ENCODE data around the gene TOP3B.
"Not testable (repeated sequence)": the region's sequence is repeated elsewhere in the genome, so short reads cannot be mapped to it uniquely, and the experiment has no call there.

The TOP3B gene

GRCh38 chr22:21943571-21944448 lies 38.8 kb downstream of the TOP3B start:
- DNase-seq (ENCODE audit: low read depth) = no peak

GRCh38 chr22:21942407-21943343 lies 39.9 kb downstream of the TOP3B start:
- no peak for DNase-seq (ENCODE audit: low read depth)

- no peak for DNase-seq (ENCODE audit: low read depth)
Measured at GRCh38 chr22:21941921-21942320, 40.7 kb downstream of the TOP3B start.

GRCh38 chr22:21940521-21940920 lies 42.1 kb downstream of the TOP3B start:
- no peak for DNase-seq (ENCODE audit: low read depth)

GRCh38 chr22:21939935-21940334 lies 42.7 kb downstream of the TOP3B start:
- not testable (repeated sequence) for DNase-seq (ENCODE audit: low read depth)

- DNase-seq (ENCODE audit: low read depth) = no peak
Measured at GRCh38 chr22:21939461-21939913, 43.1 kb downstream of the TOP3B start.

- no peak for DNase-seq (ENCODE audit: low read depth)
Measured at GRCh38 chr22:21938906-21939305, 43.7 kb downstream of the TOP3B start.

- peak; percentile 86 for DNase-seq (ENCODE audit: low read depth)
Measured at GRCh38 chr22:21938071-21938822, 44.3 kb downstream of the TOP3B start.

- no peak for DNase-seq (ENCODE audit: low read depth)
Measured at GRCh38 chr22:21937821-21938070, 44.8 kb downstream of the TOP3B start.

GRCh38 chr22:21937041-21937820 lies 45.4 kb downstream of the TOP3B start:
- no peak for DNase-seq (ENCODE audit: low read depth)

GRCh38 chr22:21936151-21936775 lies 46.3 kb downstream of the TOP3B start:
- no peak for DNase-seq (ENCODE audit: low read depth)

GRCh38 chr22:21933910-21934309 lies 48.7 kb downstream of the TOP3B start:
- no peak for DNase-seq (ENCODE audit: low read depth)

GRCh38 chr22:21933413-21933812 lies 49.2 kb downstream of the TOP3B start:
- DNase-seq (ENCODE audit: low read depth) = no peak

- no peak for DNase-seq (ENCODE audit: low read depth)
Measured at GRCh38 chr22:21932347-21932746, 50.2 kb downstream of the TOP3B start.

GRCh38 chr22:21931056-21931455 lies 51.5 kb downstream of the TOP3B start:
- DNase-seq (ENCODE audit: low read depth) = no peak

GRCh38 chr22:21929253-21929652 lies 53.3 kb downstream of the TOP3B start:
- no peak for DNase-seq (ENCODE audit: low read depth)

GRCh38 chr22:21928048-21928447 lies 54.5 kb downstream of the TOP3B start:
- DNase-seq (ENCODE audit: low read depth) = no peak

- DNase-seq (ENCODE audit: low read depth) = no peak
Measured at GRCh38 chr22:21927174-21927823, 55.3 kb downstream of the TOP3B start.

- no peak for DNase-seq (ENCODE audit: low read depth)
Measured at GRCh38 chr22:21926728-21927127, 55.9 kb downstream of the TOP3B start.

- DNase-seq (ENCODE audit: low read depth) = no peak
Measured at GRCh38 chr22:21923163-21923561, 59.4 kb downstream of the TOP3B start.
